ENCODE results near the gene ITPRID1. TPM values are rescaled to one million over a fixed set of nuclear protein-coding genes. Genes with fewer than 3 reads are reported as not detected.

Gene ITPRID1
- total and polyA plus RNA-seq, 2 of the 13 experiments (the other 11 are each of a cell fraction or from before 2014, with no cell fraction given) = not detected

- Histone ChIP-seq H3K27me3 (ENCODE audit: control insufficient read depth in 1 of 2, insufficient read depth in 2 of 2, low read length in 2 of 2) (no peaks in the 10 kb centered on the region), H3K9me3 (ENCODE audit: low read length) (no peaks in the 10 kb centered on the region), H3K79me2 (ENCODE audit: insufficient read depth, low read length) (no peaks in the 10 kb centered on the region), H3K27ac (ENCODE audit: extremely low read length, insufficient read depth, low read length) (no peak overlapping the region), H3K4me3 (replicated peaks in 1 of 3; ENCODE audit: insufficient read depth in 1 of 3, low read depth in 2 of 3, low read length in 3 of 3) (no peak overlapping the region), H2AFZ (ENCODE audit: low read length) (no peak overlapping the region), H3K4me2 (ENCODE audit: low read depth, low read length) (no peak overlapping the region), H4K20me1 (ENCODE audit: insufficient read depth, low read length) (no peaks in the 10 kb centered on the region), H3K4me1 (ENCODE audit: insufficient read depth, low read length) (no peaks in the 10 kb centered on the region), H3K36me3 (replicated peaks in 1 of 2; ENCODE audit: control insufficient read depth in 1 of 2, insufficient read depth in 2 of 2, low read length in 2 of 2) (no peaks in the 10 kb centered on the region), H3K9ac (ENCODE audit: insufficient read depth, low read depth, low read length) (no peak overlapping the region)
- intact Hi-C loops (cut with micrococcal nuclease; ENCODE audit: unreplicated experiment) (no loop called here), in situ Hi-C loops (cut with HindIII; ENCODE audit: extremely low pct_ligation_motif_present, low pct_unique_long_range_greater_than_20kb) (loop anchor here (25.0 kb wide), 1 partner anchor 304 kb away; no protein-coding TSS in a partner anchor)
- FAIRE-seq (no peak), ATAC-seq (no peak), DNase-seq (ENCODE audit: low spot score) (no peak)
- TF ChIP-seq ZNF33A (CRISPR knock-in tag; IDR thresholded peaks at IDR 0.05; ENCODE audit: borderline replicate concordance) (no peak), NAIF1 (CRISPR knock-in tag; IDR thresholded peaks at IDR 0.05; ENCODE audit: borderline replicate concordance) (no peak), ZSCAN29 (CRISPR knock-in tag; conservative IDR thresholded peaks at IDR 0.05) (no peak), CERS6 (CRISPR knock-in tag; IDR thresholded peaks at IDR 0.05) (no peak), ZNF430 (CRISPR knock-in tag; IDR thresholded peaks at IDR 0.05) (no peak), ZNF75D (CRISPR knock-in tag; IDR thresholded peaks at IDR 0.05; ENCODE audit: borderline replicate concordance) (no peak), HNRNPLL (IDR thresholded peaks at IDR 0.05; ENCODE audit: low read depth, low read length, poor library complexity, severe bottlenecking) (no peak), RXRB (CRISPR knock-in tag; IDR thresholded peaks at IDR 0.05; ENCODE audit: borderline replicate concordance) (no peak), CREBL2 (CRISPR knock-in tag; IDR thresholded peaks at IDR 0.05; ENCODE audit: borderline replicate concordance) (no peak), ZNF839 (CRISPR knock-in tag; IDR thresholded peaks at IDR 0.05; ENCODE audit: borderline replicate concordance) (no peak)
- TF ChIP-seq, protein P1, sequence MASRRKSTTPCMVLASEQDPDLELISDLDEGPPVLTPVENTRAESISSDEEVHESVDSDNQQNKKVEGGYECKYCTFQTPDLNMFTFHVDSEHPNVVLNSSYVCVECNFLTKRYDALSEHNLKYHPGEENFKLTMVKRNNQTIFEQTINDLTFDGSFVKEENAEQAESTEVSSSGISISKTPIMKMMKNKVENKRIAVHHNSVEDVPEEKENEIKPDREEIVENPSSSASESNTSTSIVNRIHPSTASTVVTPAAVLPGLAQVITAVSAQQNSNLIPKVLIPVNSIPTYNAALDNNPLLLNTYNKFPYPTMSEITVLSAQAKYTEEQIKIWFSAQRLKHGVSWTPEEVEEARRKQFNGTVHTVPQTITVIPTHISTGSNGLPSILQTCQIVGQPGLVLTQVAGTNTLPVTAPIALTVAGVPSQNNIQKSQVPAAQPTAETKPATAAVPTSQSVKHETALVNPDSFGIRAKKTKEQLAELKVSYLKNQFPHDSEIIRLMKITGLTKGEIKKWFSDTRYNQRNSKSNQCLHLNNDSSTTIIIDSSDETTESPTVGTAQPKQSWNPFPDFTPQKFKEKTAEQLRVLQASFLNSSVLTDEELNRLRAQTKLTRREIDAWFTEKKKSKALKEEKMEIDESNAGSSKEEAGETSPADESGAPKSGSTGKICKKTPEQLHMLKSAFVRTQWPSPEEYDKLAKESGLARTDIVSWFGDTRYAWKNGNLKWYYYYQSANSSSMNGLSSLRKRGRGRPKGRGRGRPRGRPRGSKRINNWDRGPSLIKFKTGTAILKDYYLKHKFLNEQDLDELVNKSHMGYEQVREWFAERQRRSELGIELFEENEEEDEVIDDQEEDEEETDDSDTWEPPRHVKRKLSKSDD (CRISPR knock-in tag; IDR thresholded peaks at IDR 0.05; ENCODE audit: low read depth) = no peak
- TF ChIP-seq, protein P2, sequence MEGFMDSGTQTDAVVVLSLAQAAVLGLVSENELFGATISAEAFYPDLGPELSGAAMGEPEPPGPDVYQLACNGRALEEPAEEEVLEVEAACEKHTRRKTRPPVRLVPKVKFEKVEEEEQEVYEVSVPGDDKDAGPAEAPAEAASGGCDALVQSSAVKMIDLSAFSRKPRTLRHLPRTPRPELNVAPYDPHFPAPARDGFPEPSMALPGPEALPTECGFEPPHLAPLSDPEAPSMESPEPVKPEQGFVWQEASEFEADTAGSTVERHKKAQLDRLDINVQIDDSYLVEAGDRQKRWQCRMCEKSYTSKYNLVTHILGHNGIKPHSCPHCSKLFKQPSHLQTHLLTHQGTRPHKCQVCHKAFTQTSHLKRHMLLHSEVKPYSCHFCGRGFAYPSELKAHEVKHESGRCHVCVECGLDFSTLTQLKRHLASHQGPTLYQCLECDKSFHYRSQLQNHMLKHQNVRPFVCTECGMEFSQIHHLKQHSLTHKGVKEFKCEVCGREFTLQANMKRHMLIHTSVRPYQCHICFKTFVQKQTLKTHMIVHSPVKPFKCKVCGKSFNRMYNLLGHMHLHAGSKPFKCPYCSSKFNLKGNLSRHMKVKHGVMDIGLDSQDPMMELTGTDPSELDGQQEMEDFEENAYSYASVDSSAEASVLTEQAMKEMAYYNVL (CRISPR knock-in tag; IDR thresholded peaks at IDR 0.05; ENCODE audit: borderline replicate concordance) = no peak
- 0% methylated on average over 2 of the region's 2 CpGs for WGBS (ENCODE audit: low lambda C conversion rate)
- CTCF ChIA-PET (ENCODE audit: low intra/inter-chr PET ratio, low total read pairs) = no interaction called here
- POLR2A ChIA-PET = no interaction called here
- BruUV-seq (replicated peaks) = no TSS peak
These were observed 23.0 kb upstream of the ITPRID1 start for GRCh38 chr7:31490796-31491314.

Measured in HepG2 (cell line).